Endodermal cell (in vitro differentiated cells): ENCODE data around the gene NUDT5. TPM values are rescaled to one million over a fixed set of nuclear protein-coding genes. Genes with fewer than 3 reads are reported as not detected.
"Not testable (repeated sequence)": the region's sequence is repeated elsewhere in the genome, so short reads cannot be mapped to it uniquely, and the experiment has no call there.

Source experiments
- DNase-seq: peaks from one replicate; pipeline ENCODE4 v3.0.0-alpha.2; 2017
- H3K27ac ChIP-seq: 2 replicates; pipeline ENCODE4 v1.5.1; 2013; ENCODE audit warnings: mild to moderate bottlenecking, low read depth, low read length, moderate library complexity
- H3K27me3 ChIP-seq: 2 replicates; pipeline ENCODE4 v1.6.1; 2013; ENCODE audit warnings: mild to moderate bottlenecking, low read length, moderate library complexity; ENCODE audit not compliant: insufficient read depth, control insufficient read depth, poor library complexity, severe bottlenecking
- H3K36me3 ChIP-seq: 2 replicates; pipeline ENCODE4 v1.7.0; 2013; ENCODE audit warnings: mild to moderate bottlenecking, low read length, moderate library complexity; ENCODE audit not compliant: control insufficient read depth, insufficient read depth
- H3K4me1 ChIP-seq: one replicate; pipeline ENCODE4 v1.7.0; 2013; ENCODE audit warnings: low read length; ENCODE audit not compliant: control insufficient read depth, insufficient read depth
- H3K4me3 ChIP-seq: 2 replicates; pipeline ENCODE4 v1.5.1; 2013; ENCODE audit warnings: mild to moderate bottlenecking, low read length, moderate library complexity
- H3K9ac ChIP-seq: 2 replicates; pipeline ENCODE4 v1.6.1; 2013; ENCODE audit warnings: mild to moderate bottlenecking, low read length, moderate library complexity; ENCODE audit not compliant: poor library complexity, severe bottlenecking; ENCODE audit errors: extremely low read depth
- H3K9me3 ChIP-seq: 2 replicates; pipeline ENCODE4 v1.6.1; 2013; ENCODE audit warnings: mild to moderate bottlenecking, low read length, moderate library complexity; ENCODE audit not compliant: control insufficient read depth
- H3K27ac Mint-ChIP-seq: 2 replicates; pipeline ENCODE4 v1.8.0; 2020; ENCODE audit warnings: mixed read lengths
- H3K27me3 Mint-ChIP-seq: 2 replicates; pipeline ENCODE4 v1.8.0; 2021; ENCODE audit warnings: mild to moderate bottlenecking, mixed read lengths; ENCODE audit not compliant: insufficient read depth
- H3K36me3 Mint-ChIP-seq: 2 replicates; pipeline ENCODE4 v1.8.0; 2020; ENCODE audit warnings: low read depth, mixed read lengths
- H3K4me1 Mint-ChIP-seq: 2 replicates; pipeline ENCODE4 v1.8.0; 2020; ENCODE audit warnings: mixed read lengths
- H3K4me3 Mint-ChIP-seq: 2 replicates; pipeline ENCODE4 v1.8.0; 2020; ENCODE audit warnings: mild to moderate bottlenecking, moderate library complexity, mixed read lengths
- H3K9me3 Mint-ChIP-seq: 2 replicates; pipeline ENCODE4 v1.8.0; 2020; ENCODE audit warnings: mild to moderate bottlenecking, mixed read lengths
- WGBS, 2 experiments: methylation state at CpG; one replicate each; pipeline versions ENCODE4 v1.1.5 to v1.1.7; 2013; ENCODE audit warnings: missing lambda C conversion rate in 2 of 2, mixed read lengths in 1 of 2; ENCODE audit not compliant: insufficient coverage in 1 of 2, insufficient read length in 1 of 2; 5-methylcytosine and 5-hydroxymethylcytosine counted together
- total RNA-seq, 2 donors: library from RNA; stranded (reverse); fragmentation: NEBNext Ultra II Directional in 1 of 2; extraction: Animal tissue kit (Norgen Biotek cat#: 25700) in 1 of 2; gene quantifications; 2 replicates in 1 of 2; 3 replicates in 1 of 2; pipeline ENCODE4 v1.2.1, GENCODE V29; 2021
- TF ChIP-seq, protein P1 (sequence below): fragments of 200-600 bp; sonication (generic); conservative IDR thresholded peaks from 2 replicates; pipeline ENCODE4 v1.5.0; 2021; ENCODE audit warnings: antibody characterized with exemption, mild to moderate bottlenecking

Gene NUDT5
- total RNA-seq, 2 donors from 2014 or later, result 88.7 to 93.9 TPM

DNA sequence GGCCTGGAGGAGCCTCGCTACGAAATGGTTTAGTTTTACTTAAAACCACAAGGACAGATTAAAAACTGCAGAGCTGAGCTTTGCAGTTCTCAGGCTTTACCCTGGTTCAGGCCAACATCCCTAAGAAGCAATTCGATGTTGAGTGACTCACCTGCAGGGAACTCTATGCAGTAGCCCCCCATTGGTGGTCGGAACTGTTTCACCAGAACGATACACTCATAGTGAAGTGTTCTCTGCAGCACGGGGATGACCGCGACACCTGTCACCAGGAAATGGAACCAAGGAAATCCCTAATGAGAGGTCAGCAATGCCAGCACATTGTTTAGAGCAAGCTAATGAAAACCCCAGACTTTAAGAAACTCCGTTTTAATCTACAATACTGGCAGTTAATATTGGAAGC lies 18.0 kb downstream of the NUDT5 start:
- peaks cover 45% of the 10 kb centered on the region for H3K36me3 Mint-ChIP-seq
- H3K4me1 Mint-ChIP-seq, result peaks cover 15% of the 10 kb centered on the region
- no peak overlapping the region for H3K27ac ChIP-seq
- peaks cover 65% of the 10 kb centered on the region for H3K36me3 ChIP-seq
- TF ChIP-seq, protein P1, sequence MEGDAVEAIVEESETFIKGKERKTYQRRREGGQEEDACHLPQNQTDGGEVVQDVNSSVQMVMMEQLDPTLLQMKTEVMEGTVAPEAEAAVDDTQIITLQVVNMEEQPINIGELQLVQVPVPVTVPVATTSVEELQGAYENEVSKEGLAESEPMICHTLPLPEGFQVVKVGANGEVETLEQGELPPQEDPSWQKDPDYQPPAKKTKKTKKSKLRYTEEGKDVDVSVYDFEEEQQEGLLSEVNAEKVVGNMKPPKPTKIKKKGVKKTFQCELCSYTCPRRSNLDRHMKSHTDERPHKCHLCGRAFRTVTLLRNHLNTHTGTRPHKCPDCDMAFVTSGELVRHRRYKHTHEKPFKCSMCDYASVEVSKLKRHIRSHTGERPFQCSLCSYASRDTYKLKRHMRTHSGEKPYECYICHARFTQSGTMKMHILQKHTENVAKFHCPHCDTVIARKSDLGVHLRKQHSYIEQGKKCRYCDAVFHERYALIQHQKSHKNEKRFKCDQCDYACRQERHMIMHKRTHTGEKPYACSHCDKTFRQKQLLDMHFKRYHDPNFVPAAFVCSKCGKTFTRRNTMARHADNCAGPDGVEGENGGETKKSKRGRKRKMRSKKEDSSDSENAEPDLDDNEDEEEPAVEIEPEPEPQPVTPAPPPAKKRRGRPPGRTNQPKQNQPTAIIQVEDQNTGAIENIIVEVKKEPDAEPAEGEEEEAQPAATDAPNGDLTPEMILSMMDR, result no peak
- H3K9me3 ChIP-seq, result no peaks in the 10 kb centered on the region
- no peak for DNase-seq
- no peak overlapping the region for H3K4me3 ChIP-seq
- H3K27me3 Mint-ChIP-seq, result no peaks in the 10 kb centered on the region
- H3K4me1 ChIP-seq, result no peaks in the 10 kb centered on the region
- no peak overlapping the region for H3K9ac ChIP-seq
- H3K27me3 ChIP-seq, result no peaks in the 10 kb centered on the region
- no peak overlapping the region for H3K27ac Mint-ChIP-seq
- H3K9me3 Mint-ChIP-seq, result no peaks in the 10 kb centered on the region
- 90 to 93% methylated on average over 9 of the region's 9 CpGs for WGBS, 2 experiments
- H3K4me3 Mint-ChIP-seq, result no peak overlapping the region

- not testable (repeated sequence) for H3K9me3 ChIP-seq, H3K9ac ChIP-seq, DNase-seq, H3K27ac ChIP-seq, H3K4me1 Mint-ChIP-seq, H3K4me1 ChIP-seq, H3K27ac Mint-ChIP-seq, H3K9me3 Mint-ChIP-seq, H3K27me3 Mint-ChIP-seq, H3K4me3 Mint-ChIP-seq, H3K4me3 ChIP-seq, H3K27me3 ChIP-seq
- peaks cover 60% of the 10 kb centered on the region for H3K36me3 Mint-ChIP-seq
- WGBS, 2 experiments, result 98 to 100% methylated on average over 1 to 6 of the region's 6 CpGs
- peaks cover 73% of the 10 kb centered on the region for H3K36me3 ChIP-seq
Observed at GRCh38 chr10:12171512-12171911, 24.2 kb downstream of the NUDT5 start.

DNA sequence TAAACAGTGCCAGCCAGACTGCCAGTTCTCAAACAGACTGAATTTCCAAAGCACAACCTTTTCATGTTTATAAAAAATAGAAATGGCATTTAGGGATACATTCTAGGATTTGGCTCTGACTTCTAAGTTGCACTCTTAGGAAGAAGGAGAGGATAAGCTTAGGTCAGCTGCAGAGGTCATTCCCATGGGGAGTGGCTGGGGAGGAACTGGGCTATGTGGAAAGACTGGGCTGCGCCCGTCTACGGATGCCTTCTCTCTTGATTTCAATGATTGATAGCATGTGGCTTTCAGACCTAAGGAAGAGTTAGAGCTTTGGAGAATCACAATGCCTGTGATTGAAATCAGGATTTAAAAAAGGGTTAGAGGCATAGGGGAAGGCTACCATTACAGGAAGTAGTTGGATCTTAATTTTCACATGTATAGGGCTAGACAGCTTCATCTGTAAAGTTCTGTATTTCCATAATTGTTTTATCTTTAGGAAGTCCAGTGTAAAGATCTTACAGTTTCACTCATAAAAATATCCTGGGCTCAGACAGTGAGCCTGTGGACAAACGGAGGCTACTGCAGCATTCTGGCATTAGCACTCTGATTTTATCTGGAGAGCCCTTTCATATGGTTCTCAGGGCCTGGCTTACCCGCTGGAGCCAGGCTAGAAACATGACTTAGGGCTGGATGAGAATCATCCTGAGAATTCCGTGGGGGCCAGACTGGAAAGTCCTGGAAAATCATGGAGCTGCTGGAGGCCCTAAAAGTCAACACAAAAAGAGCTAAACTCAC lies 29.5 kb downstream of the NUDT5 start:
- TF ChIP-seq, protein P1, result no peak
- 93 to 97% methylated on average over 6 of the region's 6 CpGs for WGBS, 2 experiments
- no peak overlapping the region for H3K9ac ChIP-seq
- H3K4me3 ChIP-seq, result no peak overlapping the region
- H3K27me3 Mint-ChIP-seq, result no peaks in the 10 kb centered on the region
- no peaks in the 10 kb centered on the region for H3K9me3 ChIP-seq
- no peak for DNase-seq
- no peak overlapping the region for H3K27ac ChIP-seq
- no peaks in the 10 kb centered on the region for H3K4me1 ChIP-seq
- no peak overlapping the region for H3K4me3 Mint-ChIP-seq
- no peak overlapping the region for H3K27ac Mint-ChIP-seq
- peaks cover 64% of the 10 kb centered on the region for H3K36me3 Mint-ChIP-seq
- H3K4me1 Mint-ChIP-seq, result no peaks in the 10 kb centered on the region
- H3K36me3 ChIP-seq, result peaks cover 73% of the 10 kb centered on the region
- H3K27me3 ChIP-seq, result no peaks in the 10 kb centered on the region
- no peaks in the 10 kb centered on the region for H3K9me3 Mint-ChIP-seq
